Measurements from ENCODE around the gene TAF4B. TPM values are rescaled to one million over a fixed set of nuclear protein-coding genes. Genes with fewer than 3 reads are reported as not detected.

Gene TAF4B
- total RNA-seq, 4 donors from 2014 or later: 5.2 to 14.1 (median 8.1) TPM

DNA sequence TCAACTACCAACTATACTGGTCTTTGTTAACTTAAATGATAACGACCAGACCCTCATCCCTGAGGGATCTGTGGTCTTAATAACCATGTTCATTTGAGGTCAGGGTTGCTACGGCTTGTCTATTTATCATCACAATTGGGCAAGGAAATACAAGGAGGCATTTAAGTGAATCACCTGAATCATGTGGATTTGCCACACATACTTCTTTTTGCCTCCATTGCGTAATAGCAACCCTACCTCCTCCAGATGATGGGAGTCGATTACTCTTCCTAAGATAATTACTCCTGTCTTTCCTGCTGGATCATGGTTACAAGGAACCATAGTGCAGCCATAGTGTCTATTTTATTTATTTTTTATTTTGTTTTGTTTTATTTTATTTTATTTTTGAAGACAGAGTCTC lies 42.2 kb downstream of the TAF4B start:
- DNase-seq (ENCODE audit: extremely low spot score): no peak
- H3K27me3 ChIP-seq: no peaks in the 10 kb centered on the region
- intact Hi-C loops (cut with DNase I): no loop called here
- WGBS: 96% methylated on average over 4 of the region's 4 CpGs
- no peak overlapping the region for H3K27ac ChIP-seq (replicated peaks in 1 of 4)
- TF ChIP-seq, protein P1, sequence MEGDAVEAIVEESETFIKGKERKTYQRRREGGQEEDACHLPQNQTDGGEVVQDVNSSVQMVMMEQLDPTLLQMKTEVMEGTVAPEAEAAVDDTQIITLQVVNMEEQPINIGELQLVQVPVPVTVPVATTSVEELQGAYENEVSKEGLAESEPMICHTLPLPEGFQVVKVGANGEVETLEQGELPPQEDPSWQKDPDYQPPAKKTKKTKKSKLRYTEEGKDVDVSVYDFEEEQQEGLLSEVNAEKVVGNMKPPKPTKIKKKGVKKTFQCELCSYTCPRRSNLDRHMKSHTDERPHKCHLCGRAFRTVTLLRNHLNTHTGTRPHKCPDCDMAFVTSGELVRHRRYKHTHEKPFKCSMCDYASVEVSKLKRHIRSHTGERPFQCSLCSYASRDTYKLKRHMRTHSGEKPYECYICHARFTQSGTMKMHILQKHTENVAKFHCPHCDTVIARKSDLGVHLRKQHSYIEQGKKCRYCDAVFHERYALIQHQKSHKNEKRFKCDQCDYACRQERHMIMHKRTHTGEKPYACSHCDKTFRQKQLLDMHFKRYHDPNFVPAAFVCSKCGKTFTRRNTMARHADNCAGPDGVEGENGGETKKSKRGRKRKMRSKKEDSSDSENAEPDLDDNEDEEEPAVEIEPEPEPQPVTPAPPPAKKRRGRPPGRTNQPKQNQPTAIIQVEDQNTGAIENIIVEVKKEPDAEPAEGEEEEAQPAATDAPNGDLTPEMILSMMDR (IDR thresholded peaks at IDR 0.05): no peak
- H3K36me3 ChIP-seq: peaks cover 0 to 28% (median 0%) of the 10 kb centered on the region in 4 donors
- H3K4me3 ChIP-seq: no peak overlapping the region
- H3K4me1 ChIP-seq: no peaks in the 10 kb centered on the region
- H3K9me3 ChIP-seq: no peaks in the 10 kb centered on the region

DNA sequence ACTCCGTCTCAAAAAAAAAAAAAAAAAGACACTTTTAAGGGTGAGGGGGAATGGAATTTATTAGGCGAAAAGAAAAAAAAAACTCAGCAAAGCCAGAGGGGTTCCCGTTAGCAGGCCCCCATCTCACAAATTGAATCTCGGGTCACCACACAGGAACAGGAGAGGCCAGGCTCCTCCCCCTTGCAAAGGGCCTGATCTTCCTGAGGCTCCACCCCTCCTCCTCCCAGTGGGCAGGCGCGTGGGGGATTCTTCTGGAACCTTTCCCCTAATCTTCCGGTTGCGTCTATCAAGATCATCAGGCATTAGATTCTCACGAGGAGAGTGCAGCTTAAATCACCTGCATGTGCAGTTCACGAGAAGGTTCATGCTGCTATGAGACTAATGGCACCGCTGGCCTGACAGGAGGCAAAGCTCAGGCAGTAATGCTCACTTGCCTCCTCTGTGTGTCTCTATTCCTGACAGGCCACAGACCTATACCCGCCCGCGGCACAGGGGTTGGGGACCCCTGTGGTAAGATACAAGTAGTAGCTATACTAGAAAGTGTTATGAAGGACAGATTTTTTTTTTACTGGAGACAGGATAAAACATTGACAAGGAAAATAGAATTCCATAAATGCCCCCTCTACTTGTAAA lies 45.8 kb downstream of the TAF4B start:
- no peaks in the 10 kb centered on the region for H3K27me3 ChIP-seq
- peaks cover 0 to 37% (median 3%) of the 10 kb centered on the region in 4 donors for H3K36me3 ChIP-seq
- H3K9me3 ChIP-seq: no peaks in the 10 kb centered on the region
- TF ChIP-seq POLR2A (IDR thresholded peaks at IDR 0.05; ENCODE audit: low read depth) (no peak), POLR2AphosphoS5 (IDR thresholded peaks at IDR 0.05) (no peak), EP300 (IDR thresholded peaks at IDR 0.05) (no peak)
- TF ChIP-seq, protein P1 (IDR thresholded peaks at IDR 0.05): no peak
- WGBS: 93% methylated on average over 14 of the region's 14 CpGs
- intact Hi-C loops (cut with DNase I): no loop called here
- no peak for DNase-seq (ENCODE audit: extremely low spot score)
- H3K27ac ChIP-seq (replicated peaks in 1 of 4): no peak overlapping the region
- H3K4me3 ChIP-seq: no peak overlapping the region
- H3K4me1 ChIP-seq: no peaks in the 10 kb centered on the region

- Histone ChIP-seq H3K4me1 (no peaks in the 10 kb centered on the region), H3K4me3 (no peak overlapping the region), H3K27ac (replicated peaks in 1 of 4) (no peak overlapping the region), H3K9me3 (peaks cover 0 to 5% (median 0%) of the 10 kb centered on the region in 4 donors), H3K36me3 (peaks cover 0 to 25% (median 4%) of the 10 kb centered on the region in 4 donors), H3K27me3 (no peaks in the 10 kb centered on the region)
- intact Hi-C loops (cut with DNase I): no loop called here
- WGBS: 92% methylated on average over 3 of the region's 3 CpGs
- TF ChIP-seq, protein P1 (IDR thresholded peaks at IDR 0.05): no peak
- TF ChIP-seq POLR2AphosphoS5 (IDR thresholded peaks at IDR 0.05) (no peak), EP300 (IDR thresholded peaks at IDR 0.05) (no peak), POLR2A (IDR thresholded peaks at IDR 0.05; ENCODE audit: low read depth) (no peak)
- DNase-seq (ENCODE audit: extremely low spot score): no peak
Observed at GRCh38 chr18:26277374-26277773, 51.1 kb downstream of the TAF4B start.

DNA sequence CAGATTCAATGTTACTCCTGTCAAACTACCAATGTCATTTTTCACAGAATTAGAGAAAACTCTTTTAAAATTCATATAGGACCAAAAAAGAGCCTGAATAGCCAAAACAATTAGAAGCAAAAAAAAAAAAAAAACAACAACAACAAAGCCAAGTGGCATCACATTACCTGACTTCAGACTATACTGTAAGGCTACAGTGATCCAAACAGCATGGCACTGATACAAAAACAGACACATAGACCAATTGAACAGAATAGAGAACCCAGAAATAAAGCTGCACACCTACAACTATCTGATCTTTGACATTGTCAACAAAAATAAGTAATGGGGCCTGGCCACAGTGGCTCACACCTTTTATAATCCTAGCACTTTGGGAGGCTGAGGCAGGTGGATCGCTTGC lies 53.2 kb downstream of the TAF4B start:
- DNase-seq (ENCODE audit: extremely low spot score): no peak
- no peak overlapping the region for H3K27ac ChIP-seq (replicated peaks in 1 of 4)
- TF ChIP-seq POLR2AphosphoS5 (IDR thresholded peaks at IDR 0.05) (no peak), POLR2A (IDR thresholded peaks at IDR 0.05; ENCODE audit: low read depth) (no peak), EP300 (IDR thresholded peaks at IDR 0.05) (no peak)
- TF ChIP-seq, protein P1 (IDR thresholded peaks at IDR 0.05): no peak
- no peaks in the 10 kb centered on the region for H3K4me1 ChIP-seq
- H3K27me3 ChIP-seq: no peaks in the 10 kb centered on the region
- H3K36me3 ChIP-seq: peaks cover 0 to 42% (median 10%) of the 10 kb centered on the region in 4 donors
- intact Hi-C loops (cut with DNase I): no loop called here
- peaks cover 0 to 5% (median 0%) of the 10 kb centered on the region in 4 donors for H3K9me3 ChIP-seq
- WGBS: 100% methylated on average over 1 of the region's 1 CpG
- no peak overlapping the region for H3K4me3 ChIP-seq

- no peak for DNase-seq (ENCODE audit: extremely low spot score)
- Histone ChIP-seq H3K4me1 (no peaks in the 10 kb centered on the region), H3K36me3 (peaks cover 8 to 50% (median 13%) of the 10 kb centered on the region in 4 donors), H3K9me3 (no peaks in the 10 kb centered on the region), H3K27me3 (no peaks in the 10 kb centered on the region), H3K4me3 (no peak overlapping the region), H3K27ac (replicated peaks in 1 of 4) (no peak overlapping the region)
- intact Hi-C loops (cut with DNase I): no loop called here
- TF ChIP-seq POLR2A (IDR thresholded peaks at IDR 0.05; ENCODE audit: low read depth): no peak
- TF ChIP-seq POLR2AphosphoS5 (IDR thresholded peaks at IDR 0.05): no peak
- WGBS: 80% methylated on average over 1 of the region's 1 CpG
Observed at GRCh38 chr18:26286008-26286407, 59.8 kb downstream of the TAF4B start.
